NCI-H1694 (cell line): ENCODE results near the gene PJA2.
"Not testable (repeated sequence)": the region's sequence is repeated elsewhere in the genome, so short reads cannot be mapped to it uniquely, and the experiment has no call there.

Source experiments
- DNase-seq: peaks from one replicate; lab custom pipeline; 2025; lab: John Stamatoyannopoulos, UW

The PJA2 gene, protein sequence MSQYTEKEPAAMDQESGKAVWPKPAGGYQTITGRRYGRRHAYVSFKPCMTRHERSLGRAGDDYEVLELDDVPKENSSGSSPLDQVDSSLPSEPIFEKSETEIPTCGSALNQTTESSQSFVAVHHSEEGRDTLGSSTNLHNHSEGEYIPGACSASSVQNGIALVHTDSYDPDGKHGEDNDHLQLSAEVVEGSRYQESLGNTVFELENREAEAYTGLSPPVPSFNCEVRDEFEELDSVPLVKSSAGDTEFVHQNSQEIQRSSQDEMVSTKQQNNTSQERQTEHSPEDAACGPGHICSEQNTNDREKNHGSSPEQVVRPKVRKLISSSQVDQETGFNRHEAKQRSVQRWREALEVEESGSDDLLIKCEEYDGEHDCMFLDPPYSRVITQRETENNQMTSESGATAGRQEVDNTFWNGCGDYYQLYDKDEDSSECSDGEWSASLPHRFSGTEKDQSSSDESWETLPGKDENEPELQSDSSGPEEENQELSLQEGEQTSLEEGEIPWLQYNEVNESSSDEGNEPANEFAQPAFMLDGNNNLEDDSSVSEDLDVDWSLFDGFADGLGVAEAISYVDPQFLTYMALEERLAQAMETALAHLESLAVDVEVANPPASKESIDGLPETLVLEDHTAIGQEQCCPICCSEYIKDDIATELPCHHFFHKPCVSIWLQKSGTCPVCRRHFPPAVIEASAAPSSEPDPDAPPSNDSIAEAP

DNA sequence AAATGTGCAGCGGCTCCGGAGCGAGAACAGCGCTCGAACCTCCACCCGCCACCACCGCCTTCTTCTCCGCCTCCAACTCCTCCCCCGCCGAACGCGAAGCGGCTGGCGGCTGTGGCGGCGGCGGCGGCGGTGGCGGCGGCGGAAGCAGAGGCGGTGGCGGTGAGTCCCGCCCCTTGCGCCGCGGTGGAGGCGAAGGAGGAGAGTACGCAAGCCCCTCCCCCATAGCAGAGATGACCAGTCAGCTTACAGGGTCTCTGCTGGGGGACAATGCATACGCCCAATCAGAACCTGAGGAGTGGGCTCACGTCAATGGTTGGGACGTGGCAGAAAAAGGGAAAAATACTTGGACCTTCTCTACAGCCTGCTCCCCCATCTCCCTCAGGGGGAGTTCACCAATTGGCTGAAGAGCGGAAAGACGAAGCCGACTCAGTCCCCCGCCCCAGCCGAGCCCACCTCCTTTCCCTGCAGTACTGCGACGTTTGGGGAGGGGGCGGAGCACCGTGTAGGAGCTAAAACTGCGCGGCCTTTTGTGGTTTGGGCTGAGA is at the start of gene PJA2:
Gene PJA2, minus strand, starts transcription at position 131 of the 545 bp plus-strand sequence. CDS start 26,541 bp downstream, outside the sequence.
- peak; percentile 98 for DNase-seq

- DNase-seq = no peak
Observed at GRCh38 chr5:109455598-109456096, 45.9 kb upstream of the PJA2 start.

- no peak for DNase-seq
Observed at GRCh38 chr5:109454731-109455505, 45.1 kb upstream of the PJA2 start.

GRCh38 chr5:109453251-109453650 is 43.5 kb upstream of the PJA2 start:
- DNase-seq = no peak

DNA sequence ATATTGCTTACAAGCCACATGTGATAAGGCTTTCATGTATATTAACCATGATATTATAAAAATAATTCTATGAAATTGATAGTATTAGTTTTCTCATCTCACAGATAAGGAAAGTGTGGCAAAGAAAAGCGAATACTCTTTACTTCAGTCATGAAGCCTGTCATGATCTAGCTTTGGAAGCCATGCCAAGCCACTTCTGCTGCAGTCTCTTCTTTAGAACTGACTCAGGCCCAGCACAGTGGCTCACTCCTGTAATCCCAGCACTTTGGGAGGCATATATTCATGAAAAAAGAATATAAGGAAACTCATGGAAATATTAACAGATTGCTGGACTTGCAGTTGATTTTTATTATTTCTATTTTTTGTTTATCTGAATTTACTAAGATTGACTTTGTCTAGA is 42.9 kb upstream of the PJA2 start:
- DNase-seq = no peak

DNA sequence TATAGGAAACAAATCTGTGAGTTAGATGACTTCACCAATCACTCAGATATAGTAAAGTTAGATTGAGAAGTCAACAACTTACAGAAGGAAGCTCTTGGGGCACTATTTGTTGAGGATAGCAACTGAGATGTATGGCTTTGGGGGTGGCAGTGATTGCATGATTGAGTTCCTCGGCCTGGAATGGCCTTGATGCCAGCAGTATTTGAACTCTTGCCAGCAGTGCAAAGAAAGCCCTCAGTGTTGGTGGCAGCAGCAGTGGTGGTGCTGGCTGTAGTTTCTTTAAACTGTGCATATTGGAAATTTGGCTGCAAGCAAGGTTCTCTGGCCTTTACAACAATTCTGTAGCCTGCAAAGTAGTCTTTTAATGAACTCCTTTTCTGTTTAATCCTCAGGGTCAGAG is 41.4 kb upstream of the PJA2 start:
- no peak for DNase-seq

GRCh38 chr5:109450129-109450877 is 40.5 kb upstream of the PJA2 start:
- DNase-seq = no peak

GRCh38 chr5:109448838-109449237 is 39.1 kb upstream of the PJA2 start:
- no peak for DNase-seq

- no peak for DNase-seq
Observed at GRCh38 chr5:109439590-109439989, 29.8 kb upstream of the PJA2 start.

GRCh38 chr5:109426075-109426474 is 16.3 kb upstream of the PJA2 start:
- no peak for DNase-seq

DNA sequence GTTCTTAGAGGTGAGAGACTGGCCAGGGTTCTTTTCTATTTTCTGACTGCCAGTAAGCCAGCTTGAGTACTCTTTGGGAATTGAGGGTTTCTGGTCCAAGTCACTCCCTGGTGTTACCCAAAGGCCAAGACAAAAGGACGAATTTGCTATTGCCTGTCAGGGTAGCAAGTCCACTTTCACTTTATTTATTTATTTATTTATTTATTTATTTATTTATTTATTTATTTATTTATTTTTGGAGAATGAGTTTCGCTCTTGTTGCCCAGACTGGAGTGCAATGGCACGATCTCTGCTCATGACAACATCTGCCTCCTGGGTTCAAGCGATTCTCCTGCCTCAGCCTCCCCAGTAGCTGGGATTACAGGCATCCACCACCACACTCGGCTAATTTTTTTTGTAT is 15.7 kb upstream of the PJA2 start:
- DNase-seq = not testable (repeated sequence)

DNA sequence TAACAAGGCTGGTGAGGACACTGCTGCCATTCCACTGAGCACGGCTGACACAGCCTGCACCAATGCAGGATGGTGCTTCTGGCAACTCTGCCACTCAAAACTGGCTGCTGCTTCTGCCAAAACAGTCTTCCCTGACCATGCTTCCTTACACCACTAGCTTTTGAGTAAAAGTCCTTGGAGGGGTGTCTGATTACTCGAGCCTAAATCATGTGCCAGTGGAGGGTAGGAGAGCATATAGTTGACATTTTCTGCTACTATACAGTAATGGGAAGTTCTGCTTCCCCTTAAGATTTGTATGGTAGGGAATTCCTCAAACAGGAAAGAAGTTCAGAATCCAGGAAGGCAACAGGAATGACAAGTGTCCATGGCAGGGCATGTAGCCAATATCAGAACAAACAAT is 12.2 kb upstream of the PJA2 start:
- DNase-seq = no peak

GRCh38 chr5:109418712-109419352 is 9.1 kb upstream of the PJA2 start:
- no peak for DNase-seq

DNA sequence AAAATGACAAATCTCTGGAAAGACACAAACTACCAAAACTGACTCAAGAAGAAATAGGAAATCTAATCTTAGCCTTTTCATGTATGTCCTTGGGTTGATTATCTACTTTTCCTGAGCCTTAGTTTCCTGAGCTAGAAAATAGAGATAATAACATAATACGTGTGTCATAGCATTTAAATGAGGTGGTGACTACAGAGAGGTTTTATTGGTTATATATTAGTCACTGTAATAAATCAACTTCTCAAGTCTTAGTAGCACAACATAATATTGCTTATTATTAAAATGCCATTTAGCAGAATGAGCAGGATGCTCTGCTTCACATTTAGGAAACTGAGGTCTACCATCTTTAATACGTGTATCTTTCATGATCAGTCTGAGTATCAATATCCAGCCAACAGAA is 7.1 kb upstream of the PJA2 start:
- no peak for DNase-seq

DNA sequence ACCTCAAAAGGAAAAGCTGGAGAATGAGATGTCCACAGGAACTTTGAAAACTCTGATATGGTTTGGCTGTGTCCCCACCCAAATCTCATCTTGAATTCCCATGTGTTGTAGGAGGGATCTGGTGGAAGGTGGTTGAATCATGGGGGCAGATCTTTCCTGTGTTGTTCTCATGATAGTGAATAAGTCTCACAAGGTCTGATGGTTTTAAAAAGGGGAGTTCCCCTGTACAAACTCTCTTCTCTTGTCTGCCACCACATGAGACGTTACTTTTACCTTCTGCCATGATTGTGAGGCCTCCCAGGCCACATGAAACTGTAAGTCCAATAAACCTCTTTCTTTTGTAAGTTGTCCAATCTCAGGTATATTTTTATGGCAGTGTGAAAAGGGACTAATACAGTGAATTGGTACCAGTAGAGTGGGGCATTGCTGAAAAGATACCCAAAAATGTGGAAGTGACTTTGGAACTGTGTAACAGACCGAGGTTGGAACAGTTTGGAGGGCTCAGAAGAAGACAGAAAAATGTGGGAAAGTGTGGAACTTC is 4.2 kb upstream of the PJA2 start:
- DNase-seq = not testable (repeated sequence)

DNA sequence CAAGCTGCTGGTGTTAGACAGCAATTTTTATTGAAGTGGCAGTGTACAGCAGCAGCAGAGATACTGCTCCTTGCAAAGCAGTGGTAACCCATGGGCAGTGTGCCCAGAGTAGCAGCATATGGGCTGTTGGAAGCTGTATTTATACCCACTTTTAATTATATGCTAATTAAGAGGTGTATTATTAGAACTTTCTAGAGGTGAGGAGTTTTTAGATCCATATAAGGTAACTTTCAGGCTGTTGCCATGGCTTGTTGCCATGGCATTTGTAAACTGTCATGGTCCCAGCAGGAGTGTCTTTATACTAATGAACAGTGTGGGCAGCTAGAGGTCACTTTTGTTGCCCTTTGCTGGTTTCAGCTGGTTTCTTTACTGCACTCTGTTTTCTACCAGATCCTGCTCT is 3.7 kb upstream of the PJA2 start:
- DNase-seq = no peak

GRCh38 chr5:109412981-109413402 is 3.2 kb upstream of the PJA2 start:
- no peak for DNase-seq

- no peak for DNase-seq
Observed at GRCh38 chr5:109411627-109412026, 1.9 kb upstream of the PJA2 start.

- DNase-seq = no peak
Observed at GRCh38 chr5:109411149-109411514, 1.4 kb upstream of the PJA2 start.

- no peak for DNase-seq
Observed at GRCh38 chr5:109410389-109411148, 795 bp upstream of the PJA2 start.
